ENCODE results near the gene TRIM73. TPM values are rescaled to one million over a fixed set of nuclear protein-coding genes. Genes with fewer than 3 reads are reported as not detected.
A peak's percentile ranks its signal among the peaks of the same experiment; 100 is the strongest.
"Not testable (repeated sequence)": the region's sequence is repeated elsewhere in the genome, so short reads cannot be mapped to it uniquely, and the experiment has no call there.

TRIM73 gene
- total and polyA plus RNA-seq, 5 experiments from 2014 or later: 0.59 to 35.1 (median 1.7) TPM

GRCh38 chr7:75420152-75420551, 24.7 kb downstream of the TRIM73 start:
- H3K36me3 Mint-ChIP-seq: peaks cover 0 to 39% (median 9%) of the 10 kb centered on the region in 3 donors
- H3K4me3 Mint-ChIP-seq, H3K9me3 Mint-ChIP-seq, H3K27me3 Mint-ChIP-seq, ATAC-seq, DNase-seq, POLR2A ChIA-PET: not testable (repeated sequence)
- peak overlapping the region in 9 of 10 donors; percentile 37 to 82 (median 67) for H3K27ac Mint-ChIP-seq
- peaks cover 0 to 15% (median 7%) of the 10 kb centered on the region in 4 donors for H3K4me1 Mint-ChIP-seq

- H3K9me3 Mint-ChIP-seq, H3K27me3 Mint-ChIP-seq, H3K4me3 Mint-ChIP-seq, POLR2A ChIA-PET, DNase-seq: not testable (repeated sequence)
- peak in 1 of 2 donors; percentile 13 for ATAC-seq
- Mint-ChIP-seq H3K36me3 (peaks cover 0 to 29% (median 9%) of the 10 kb centered on the region in 3 donors), H3K4me1 (peaks cover 0 to 15% (median 7%) of the 10 kb centered on the region in 4 donors), H3K27ac (peak overlapping the region in 1 of 10 donors; percentile 21)
Measured at GRCh38 chr7:75421798-75422710, 26.6 kb downstream of the TRIM73 start.

- peak overlapping the region in 2 of 10 donors; percentile 31 to 48 for H3K27ac Mint-ChIP-seq
- not testable (repeated sequence) for ATAC-seq
Measured at GRCh38 chr7:75423481-75423880, 28.1 kb downstream of the TRIM73 start.

GRCh38 chr7:75439000-75439399, 43.6 kb downstream of the TRIM73 start:
- ATAC-seq, POLR2A ChIA-PET, H3K9me3 Mint-ChIP-seq, DNase-seq, H3K4me3 Mint-ChIP-seq, H3K27me3 Mint-ChIP-seq: not testable (repeated sequence)
- Mint-ChIP-seq H3K36me3 (peaks cover 0 to 68% (median 18%) of the 10 kb centered on the region in 3 donors), H3K4me1 (peaks cover 9 to 36% (median 22%) of the 10 kb centered on the region in 4 donors), H3K27ac (peak overlapping the region in 7 of 10 donors; percentile 14 to 86 (median 71))

More at GRCh38 chr7:75423481-75423880, 28.1 kb downstream of the TRIM73 start:
- POLR2A ChIA-PET, DNase-seq, H3K27me3 Mint-ChIP-seq, H3K9me3 Mint-ChIP-seq, H3K4me3 Mint-ChIP-seq: not testable (repeated sequence)
- H3K36me3 Mint-ChIP-seq: peaks cover 0 to 26% (median 9%) of the 10 kb centered on the region in 3 donors
- H3K4me1 Mint-ChIP-seq: peaks cover 3 to 25% (median 18%) of the 10 kb centered on the region in 4 donors

- peak; percentile 42 to 49 for ATAC-seq
- POLR2A ChIA-PET, H3K9me3 Mint-ChIP-seq, DNase-seq, H3K27me3 Mint-ChIP-seq: not testable (repeated sequence)
- Mint-ChIP-seq H3K27ac (peak overlapping the region in 9 of 10 donors; percentile 67 to 96 (median 90)), H3K36me3 (peaks cover 0 to 39% (median 12%) of the 10 kb centered on the region in 3 donors), H3K4me3 (peak overlapping the region; percentile 74 to 94 (median 86)), H3K4me1 (peaks cover 7 to 26% (median 15%) of the 10 kb centered on the region in 4 donors)
Measured at GRCh38 chr7:75442101-75442464, 46.7 kb downstream of the TRIM73 start.

GRCh38 chr7:75442465-75443111, 47.2 kb downstream of the TRIM73 start:
- peak overlapping the region; percentile 78 to 98 (median 94) for H3K4me3 Mint-ChIP-seq
- H3K9me3 Mint-ChIP-seq: not testable (repeated sequence)

GRCh38 chr7:75449946-75450345, 54.5 kb downstream of the TRIM73 start:
- H3K27ac Mint-ChIP-seq, ATAC-seq, H3K4me1 Mint-ChIP-seq, H3K27me3 Mint-ChIP-seq, H3K4me3 Mint-ChIP-seq, H3K9me3 Mint-ChIP-seq, DNase-seq, POLR2A ChIA-PET: not testable (repeated sequence)
- H3K36me3 Mint-ChIP-seq: peaks cover 0 to 12% (median 0%) of the 10 kb centered on the region in 3 donors

More at GRCh38 chr7:75442465-75443111, 47.2 kb downstream of the TRIM73 start:
- peak; percentile 91 to 94 for ATAC-seq
- Mint-ChIP-seq H3K36me3 (peaks cover 0 to 35% (median 12%) of the 10 kb centered on the region in 3 donors), H3K4me1 (peaks cover 7 to 26% (median 15%) of the 10 kb centered on the region in 4 donors), H3K27ac (peak overlapping the region; percentile 88 to 98 (median 96))
- POLR2A ChIA-PET, H3K27me3 Mint-ChIP-seq: not testable (repeated sequence)
- peak in 8 of 10 donors; percentile 7 to 74 (median 38) for DNase-seq

GRCh38 chr7:75452494-75452955, 57.1 kb downstream of the TRIM73 start:
- DNase-seq: peak in 3 of 10 donors; percentile 17 to 26 (median 20)
- H3K27me3 Mint-ChIP-seq, H3K9me3 Mint-ChIP-seq, POLR2A ChIA-PET, H3K4me1 Mint-ChIP-seq, H3K4me3 Mint-ChIP-seq: not testable (repeated sequence)
- H3K27ac Mint-ChIP-seq: peak overlapping the region in 2 of 10 donors; percentile 56 to 77
- peak; percentile 84 to 88 for ATAC-seq
- H3K36me3 Mint-ChIP-seq: peaks cover 0 to 12% (median 0%) of the 10 kb centered on the region in 3 donors

Other genes starting within 250 kb of the TRIM73 start
- gene POM121C, start 90.7 kb downstream of the TRIM73 start, total RNA-seq: 10 to 100 TPM; 88.0 to 90.5 TPM
- 10 to 100 TPM; 13.0 to 27.5 (median 23.5) TPM for gene POM121C, start 90.7 kb downstream of the TRIM73 start, polyA plus RNA-seq
- gene SPDYE5, start 96.7 kb downstream of the TRIM73 start, total RNA-seq: under 1 TPM in 1 of 2 experiments, not detected in 1; 0.26 TPM
- under 1 TPM in 1 of 3 donors, not detected in 2; 0.10 TPM for gene SPDYE5, start 96.7 kb downstream of the TRIM73 start, polyA plus RNA-seq

Data from naive thymus-derived CD8-positive, alpha-beta T cell (primary cell).